Measurements from ENCODE around the gene KIF1B. TPM values are rescaled to one million over a fixed set of nuclear protein-coding genes. Genes with fewer than 3 reads are reported as not detected.

Gene KIF1B
- total and polyA plus RNA-seq, 2 experiments from 2014 or later: 21.5 to 68.4 TPM

GRCh38 chr1:10424651-10425050, 214.3 kb downstream of the KIF1B start:
- Histone ChIP-seq H3K27ac (ENCODE audit: low read depth) (no peak overlapping the region; the same call in 1 of the 2 replicates), H3K36me3 (ENCODE audit: insufficient read depth) (peaks cover 15% of the 10 kb centered on the region), H3K9me2 (ENCODE audit: insufficient read depth) (no peaks in the 10 kb centered on the region), H3F3A (replicated peaks; ENCODE audit: low read depth) (peaks cover 15% of the 10 kb centered on the region; the same call in 1 of the 2 replicates), H3K4me3 (no peak overlapping the region), H4K20me1 (replicated peaks; ENCODE audit: insufficient read depth) (no peaks in the 10 kb centered on the region), H2AFZ (no peak overlapping the region), H3K4me1 (ENCODE audit: insufficient read depth) (no peaks in the 10 kb centered on the region), H3K4me2 (no peak overlapping the region), H3K79me2 (replicated peaks; ENCODE audit: insufficient read depth) (no peaks in the 10 kb centered on the region), H3K27me3 (ENCODE audit: insufficient read depth) (no peaks in the 10 kb centered on the region)
- Mint-ChIP-seq H3K4me1 (peaks cover 5% of the 10 kb centered on the region), H3K9me3 (no peaks in the 10 kb centered on the region), H3K4me3 (no peak overlapping the region), H3K27me3 (ENCODE audit: insufficient read depth, low read depth, poor library complexity) (peaks cover 7% of the 10 kb centered on the region), H3K36me3 (ENCODE audit: low read depth) (peaks cover 26% of the 10 kb centered on the region), H3K27ac (no peak overlapping the region)
- ATAC-seq (no peak), DNase-seq (ENCODE audit: low spot score) (no peak)
- no peak for TF ChIP-seq ETS1 (IDR thresholded peaks at IDR 0.05)
- no peak for TF ChIP-seq STAT1 (IDR thresholded peaks at IDR 0.05; ENCODE audit: unreplicated experiment)
- TF ChIP-seq ZNF462 (CRISPR knock-in tag; IDR thresholded peaks at IDR 0.05): no peak
- TF ChIP-seq ZNF114 (CRISPR knock-in tag; IDR thresholded peaks at IDR 0.05): no peak
- TF ChIP-seq POLR2AphosphoS5 (IDR thresholded peaks at IDR 0.05; ENCODE audit: low read depth): no peak
- TF ChIP-seq REST (IDR thresholded peaks at IDR 0.05; ENCODE audit: unreplicated experiment): no peak
- no peak for TF ChIP-seq EZH2phosphoT487 (IDR thresholded peaks at IDR 0.05; ENCODE audit: unreplicated experiment)
- no peak for TF ChIP-seq ZNF331 (CRISPR knock-in tag; IDR thresholded peaks at IDR 0.05; ENCODE audit: low read depth)
- no peak for TF ChIP-seq NANOG (IDR thresholded peaks at IDR 0.05; ENCODE audit: borderline replicate concordance)
- TF ChIP-seq, protein P1, sequence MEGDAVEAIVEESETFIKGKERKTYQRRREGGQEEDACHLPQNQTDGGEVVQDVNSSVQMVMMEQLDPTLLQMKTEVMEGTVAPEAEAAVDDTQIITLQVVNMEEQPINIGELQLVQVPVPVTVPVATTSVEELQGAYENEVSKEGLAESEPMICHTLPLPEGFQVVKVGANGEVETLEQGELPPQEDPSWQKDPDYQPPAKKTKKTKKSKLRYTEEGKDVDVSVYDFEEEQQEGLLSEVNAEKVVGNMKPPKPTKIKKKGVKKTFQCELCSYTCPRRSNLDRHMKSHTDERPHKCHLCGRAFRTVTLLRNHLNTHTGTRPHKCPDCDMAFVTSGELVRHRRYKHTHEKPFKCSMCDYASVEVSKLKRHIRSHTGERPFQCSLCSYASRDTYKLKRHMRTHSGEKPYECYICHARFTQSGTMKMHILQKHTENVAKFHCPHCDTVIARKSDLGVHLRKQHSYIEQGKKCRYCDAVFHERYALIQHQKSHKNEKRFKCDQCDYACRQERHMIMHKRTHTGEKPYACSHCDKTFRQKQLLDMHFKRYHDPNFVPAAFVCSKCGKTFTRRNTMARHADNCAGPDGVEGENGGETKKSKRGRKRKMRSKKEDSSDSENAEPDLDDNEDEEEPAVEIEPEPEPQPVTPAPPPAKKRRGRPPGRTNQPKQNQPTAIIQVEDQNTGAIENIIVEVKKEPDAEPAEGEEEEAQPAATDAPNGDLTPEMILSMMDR (conservative IDR thresholded peaks at IDR 0.05; ENCODE audit: low read depth in 2 of 2): no peak
- no peak for TF ChIP-seq JUNB (IDR thresholded peaks at IDR 0.05; ENCODE audit: unreplicated experiment)
- TF ChIP-seq EZH2 (IDR thresholded peaks at IDR 0.05; ENCODE audit: low read depth, unreplicated experiment): no peak
- no peak for TF ChIP-seq CREB1 (CRISPR knock-in tag; IDR thresholded peaks at IDR 0.05; ENCODE audit: low read depth)
